Left ventricle myocardium inferior (tissue), 1 donor: ENCODE data around the gene ACACA. TPM values are rescaled to one million over a fixed set of nuclear protein-coding genes. Genes with fewer than 3 reads are reported as not detected.
A peak's percentile ranks its signal among the peaks of the same experiment; 100 is the strongest.
"Not testable (repeated sequence)": the region's sequence is repeated elsewhere in the genome, so short reads cannot be mapped to it uniquely, and the experiment has no call there.

ENCODE experiments used
- DNase-seq: peaks from one replicate; pipeline ENCODE4 v3.0.0-alpha.2; 2020
- H3K27ac ChIP-seq: fragments of 200-600 bp; replicated peaks from 2 replicates; pipeline ENCODE4 v1.8.0; 2021
- H3K27me3 ChIP-seq: fragments of 200-600 bp; 2 replicates; pipeline ENCODE4 v1.8.0; 2021; ENCODE audit warnings: low read depth
- H3K36me3 ChIP-seq: fragments of 200-600 bp; 2 replicates; pipeline ENCODE4 v1.8.0; 2021
- H3K4me1 ChIP-seq: fragments of 200-600 bp; 2 replicates; pipeline ENCODE4 v1.8.0; 2021
- H3K4me3 ChIP-seq: fragments of 200-600 bp; 2 replicates; pipeline ENCODE4 v1.8.0; 2021; ENCODE audit warnings: mild to moderate bottlenecking, moderate library complexity
- H3K9me3 ChIP-seq: fragments of 200-600 bp; replicated peaks from 2 replicates; pipeline ENCODE4 v1.8.0; 2021
- CTCF ChIP-seq: fragments of 200-600 bp; IDR thresholded peaks from 2 replicates; pipeline ENCODE4 v1.8.0; 2021; ENCODE audit warnings: antibody characterized with exemption, mild to moderate bottlenecking, borderline replicate concordance
- intact Hi-C: fragments of 100-400 bp; cut with micrococcal nuclease; formaldehyde crosslinking; loops from one replicate; pipeline ENCODE4 v1.11.0; 2022
- total RNA-seq: library from RNA; stranded (reverse); fragmentation: NEBNext Ultra II Directional; extraction: Animal tissue kit (Norgen Biotek cat#: 25700); gene quantifications from one replicate; pipeline ENCODE4 v1.2.1, GENCODE V29; 2021
- donor health status: DM: no; HTN: yes; CAD: no; lungs with severe emphysema.

The ACACA gene
- total RNA-seq, 1 donor from 2014 or later, result 16.2 TPM

- Histone ChIP-seq H3K4me3 (peak overlapping the region; percentile 88), H3K27me3 (no peaks in the 10 kb centered on the region), H3K27ac (peak overlapping the region; percentile 91), H3K9me3 (no peaks in the 10 kb centered on the region), H3K4me1 (peaks cover 30% of the 10 kb centered on the region), H3K36me3 (no peaks in the 10 kb centered on the region)
- intact Hi-C loops, result no loop called here
- DNase-seq, result no peak
- TF ChIP-seq CTCF, result no peak
Measured at GRCh38 chr17:37359682-37360188, 46.9 kb downstream of the ACACA start.

- no peaks in the 10 kb centered on the region for H3K27me3 ChIP-seq
- peak; percentile 95 for DNase-seq
- no peaks in the 10 kb centered on the region for H3K9me3 ChIP-seq
- peaks cover 30% of the 10 kb centered on the region for H3K4me1 ChIP-seq
- TF ChIP-seq CTCF, result peak; percentile 64
- peak overlapping the region; percentile 88 for H3K4me3 ChIP-seq
- no peaks in the 10 kb centered on the region for H3K36me3 ChIP-seq
- intact Hi-C loops, result no loop called here
- peak overlapping the region; percentile 91 for H3K27ac ChIP-seq
Measured at GRCh38 chr17:37358830-37359681, 47.6 kb downstream of the ACACA start.

GRCh38 chr17:37358098-37358829 is 48.4 kb downstream of the ACACA start:
- H3K4me3 ChIP-seq, result peak overlapping the region; percentile 88
- H3K36me3 ChIP-seq, result peaks cover 4% of the 10 kb centered on the region
- intact Hi-C loops, result no loop called here
- no peaks in the 10 kb centered on the region for H3K9me3 ChIP-seq
- TF ChIP-seq CTCF, result no peak
- no peaks in the 10 kb centered on the region for H3K27me3 ChIP-seq
- H3K27ac ChIP-seq, result peak overlapping the region; percentile 91
- DNase-seq, result peak; percentile 25
- peaks cover 30% of the 10 kb centered on the region for H3K4me1 ChIP-seq

- H3K27me3 ChIP-seq, H3K4me3 ChIP-seq, intact Hi-C loops: not testable (repeated sequence)
Measured at GRCh38 chr17:37356796-37357569, 49.7 kb downstream of the ACACA start.

GRCh38 chr17:37346863-37347402 is 59.7 kb downstream of the ACACA start:
- H3K9me3 ChIP-seq, intact Hi-C loops, DNase-seq, H3K4me1 ChIP-seq, H3K4me3 ChIP-seq, H3K27ac ChIP-seq, H3K27me3 ChIP-seq: not testable (repeated sequence)
- peaks cover 14% of the 10 kb centered on the region for H3K36me3 ChIP-seq

More at GRCh38 chr17:37356796-37357569, 49.7 kb downstream of the ACACA start:
- not testable (repeated sequence) for H3K9me3 ChIP-seq, H3K36me3 ChIP-seq, DNase-seq, H3K27ac ChIP-seq
- H3K4me1 ChIP-seq, result peaks cover 30% of the 10 kb centered on the region

GRCh38 chr17:37344519-37344918 is 62.1 kb downstream of the ACACA start:
- no peaks in the 10 kb centered on the region for H3K27me3 ChIP-seq
- H3K27ac ChIP-seq, result no peak overlapping the region
- no peak overlapping the region for H3K4me3 ChIP-seq
- intact Hi-C loops, result no loop called here
- no peaks in the 10 kb centered on the region for H3K9me3 ChIP-seq
- peaks cover 15% of the 10 kb centered on the region for H3K36me3 ChIP-seq
- H3K4me1 ChIP-seq, result no peaks in the 10 kb centered on the region
- no peak for TF ChIP-seq CTCF
- DNase-seq, result no peak
